T-helper 1 cell treated with Interleukin-12 subunit alpha and Interleukin-12 subunit beta and Interleukin-4 antibody, amounts not matched to agents 30 μg/mL and 1 μg/mL, for 36 hours (primary cell): Measurements from ENCODE around the gene MIER2.

Experiments used
- H3K27ac Mint-ChIP-seq: one replicate; pipeline ENCODE4 v1.8.0; 2021; ENCODE audit warnings: mild to moderate bottlenecking, mixed read lengths
- H3K27me3 Mint-ChIP-seq: one replicate; pipeline ENCODE4 v1.8.0; 2021; ENCODE audit warnings: low read depth, mixed read lengths
- H3K36me3 Mint-ChIP-seq: one replicate; pipeline ENCODE4 v1.8.0; 2021; ENCODE audit warnings: low read depth, mixed read lengths
- H3K4me1 Mint-ChIP-seq: one replicate; pipeline ENCODE4 v1.8.0; 2021; ENCODE audit warnings: low read depth, mixed read lengths
- H3K4me3 Mint-ChIP-seq: one replicate; pipeline ENCODE4 v1.8.0; 2021; ENCODE audit warnings: mild to moderate bottlenecking, moderate library complexity, mixed read lengths
- H3K9me3 Mint-ChIP-seq: one replicate; pipeline ENCODE4 v1.8.0; 2021; ENCODE audit warnings: mixed read lengths

The MIER2 gene

GRCh38 chr19:318509-318774 is 26.2 kb downstream of the MIER2 start:
- H3K27me3 Mint-ChIP-seq, result no peaks in the 10 kb centered on the region
- no peak overlapping the region for H3K4me3 Mint-ChIP-seq
- H3K36me3 Mint-ChIP-seq, result peaks cover 27% of the 10 kb centered on the region
- H3K27ac Mint-ChIP-seq, result no peak overlapping the region
- peaks cover 4% of the 10 kb centered on the region for H3K4me1 Mint-ChIP-seq
- H3K9me3 Mint-ChIP-seq, result no peaks in the 10 kb centered on the region

GRCh38 chr19:317710-318508 is 26.7 kb downstream of the MIER2 start:
- no peak overlapping the region for H3K4me3 Mint-ChIP-seq
- H3K36me3 Mint-ChIP-seq, result peaks cover 27% of the 10 kb centered on the region
- H3K27me3 Mint-ChIP-seq, result no peaks in the 10 kb centered on the region
- no peaks in the 10 kb centered on the region for H3K9me3 Mint-ChIP-seq
- no peak overlapping the region for H3K27ac Mint-ChIP-seq
- peaks cover 4% of the 10 kb centered on the region for H3K4me1 Mint-ChIP-seq

- H3K4me1 Mint-ChIP-seq, result peaks cover 4% of the 10 kb centered on the region
- no peaks in the 10 kb centered on the region for H3K27me3 Mint-ChIP-seq
- peak overlapping the region; percentile 27 for H3K27ac Mint-ChIP-seq
- H3K36me3 Mint-ChIP-seq, result peaks cover 24% of the 10 kb centered on the region
- H3K9me3 Mint-ChIP-seq, result no peaks in the 10 kb centered on the region
- no peak overlapping the region for H3K4me3 Mint-ChIP-seq
These were observed 28.8 kb downstream of the MIER2 start for GRCh38 chr19:315811-316210.

GRCh38 chr19:313988-314815 is 30.4 kb downstream of the MIER2 start:
- no peaks in the 10 kb centered on the region for H3K9me3 Mint-ChIP-seq
- peaks cover 15% of the 10 kb centered on the region for H3K36me3 Mint-ChIP-seq
- peaks cover 4% of the 10 kb centered on the region for H3K4me1 Mint-ChIP-seq
- no peak overlapping the region for H3K27ac Mint-ChIP-seq
- H3K27me3 Mint-ChIP-seq, result no peaks in the 10 kb centered on the region
- H3K4me3 Mint-ChIP-seq, result no peak overlapping the region

- Mint-ChIP-seq H3K36me3 (peaks cover 15% of the 10 kb centered on the region), H3K9me3 (no peaks in the 10 kb centered on the region), H3K4me3 (no peak overlapping the region), H3K4me1 (peaks cover 4% of the 10 kb centered on the region), H3K27ac (no peak overlapping the region), H3K27me3 (no peaks in the 10 kb centered on the region)
These were observed 31.2 kb downstream of the MIER2 start for GRCh38 chr19:313169-313987.

- Mint-ChIP-seq H3K4me1 (peaks cover 4% of the 10 kb centered on the region), H3K27ac (no peak overlapping the region), H3K4me3 (no peak overlapping the region), H3K27me3 (no peaks in the 10 kb centered on the region), H3K9me3 (no peaks in the 10 kb centered on the region), H3K36me3 (peaks cover 7% of the 10 kb centered on the region)
These were observed 32.8 kb downstream of the MIER2 start for GRCh38 chr19:311813-312261.

GRCh38 chr19:310781-311496 is 33.7 kb downstream of the MIER2 start:
- Mint-ChIP-seq H3K27ac (no peak overlapping the region), H3K4me1 (peaks cover 4% of the 10 kb centered on the region), H3K4me3 (no peak overlapping the region), H3K27me3 (no peaks in the 10 kb centered on the region), H3K36me3 (peaks cover 7% of the 10 kb centered on the region), H3K9me3 (no peaks in the 10 kb centered on the region)

- H3K4me1 Mint-ChIP-seq, result no peaks in the 10 kb centered on the region
- H3K36me3 Mint-ChIP-seq, result peaks cover 5% of the 10 kb centered on the region
- H3K9me3 Mint-ChIP-seq, result no peaks in the 10 kb centered on the region
- H3K4me3 Mint-ChIP-seq, result no peak overlapping the region
- no peak overlapping the region for H3K27ac Mint-ChIP-seq
- H3K27me3 Mint-ChIP-seq, result no peaks in the 10 kb centered on the region
These were observed 34.4 kb downstream of the MIER2 start for GRCh38 chr19:310141-310651.

GRCh38 chr19:309206-309565 is 35.4 kb downstream of the MIER2 start:
- H3K27ac Mint-ChIP-seq, result no peak overlapping the region
- H3K9me3 Mint-ChIP-seq, result no peaks in the 10 kb centered on the region
- peaks cover 7% of the 10 kb centered on the region for H3K36me3 Mint-ChIP-seq
- H3K4me3 Mint-ChIP-seq, result no peak overlapping the region
- no peaks in the 10 kb centered on the region for H3K4me1 Mint-ChIP-seq
- H3K27me3 Mint-ChIP-seq, result no peaks in the 10 kb centered on the region

GRCh38 chr19:308471-309205 is 36.0 kb downstream of the MIER2 start:
- H3K36me3 Mint-ChIP-seq, result peaks cover 7% of the 10 kb centered on the region
- no peaks in the 10 kb centered on the region for H3K4me1 Mint-ChIP-seq
- no peaks in the 10 kb centered on the region for H3K9me3 Mint-ChIP-seq
- no peaks in the 10 kb centered on the region for H3K27me3 Mint-ChIP-seq
- no peak overlapping the region for H3K4me3 Mint-ChIP-seq
- H3K27ac Mint-ChIP-seq, result no peak overlapping the region

- peaks cover 7% of the 10 kb centered on the region for H3K36me3 Mint-ChIP-seq
- no peak overlapping the region for H3K4me3 Mint-ChIP-seq
- no peaks in the 10 kb centered on the region for H3K27me3 Mint-ChIP-seq
- H3K9me3 Mint-ChIP-seq, result no peaks in the 10 kb centered on the region
- no peaks in the 10 kb centered on the region for H3K4me1 Mint-ChIP-seq
- no peak overlapping the region for H3K27ac Mint-ChIP-seq
These were observed 36.7 kb downstream of the MIER2 start for GRCh38 chr19:307793-308420.

- Mint-ChIP-seq H3K27me3 (no peaks in the 10 kb centered on the region), H3K9me3 (no peaks in the 10 kb centered on the region), H3K4me3 (no peak overlapping the region), H3K27ac (no peak overlapping the region), H3K4me1 (no peaks in the 10 kb centered on the region), H3K36me3 (peaks cover 7% of the 10 kb centered on the region)
These were observed 37.5 kb downstream of the MIER2 start for GRCh38 chr19:307111-307531.
